Thoracic aorta (tissue), 2 donors: ENCODE measurements around the gene FBXO33. TPM values are rescaled to one million over a fixed set of nuclear protein-coding genes. Genes with fewer than 3 reads are reported as not detected.

Experiments used
- ATAC-seq: fragments of 150-250 bp; one replicate; pipeline ENCODE4 v1.8.0; 2017; ENCODE audit warnings: low read depth; ENCODE audit not compliant: insufficient number of reproducible peaks, low FRiP score
- DNase-seq: peaks from one replicate; pipeline ENCODE4 v3.0.0-alpha.2; 2020; ENCODE audit warnings: low spot score
- H3K27ac ChIP-seq, 2 donors: fragments of 200-600 bp; sonication (generic); 1 replicate in 1 of 2; 2 replicates in 1 of 2; pipeline ENCODE4 v1.5.1; 2016; ENCODE audit warnings: mild to moderate bottlenecking in 2 of 2, moderate library complexity in 2 of 2
- H3K27me3 ChIP-seq: fragments of 200-600 bp; sonication (generic); replicated peaks from 2 replicates; pipeline ENCODE4 v1.6.0; 2016; ENCODE audit warnings: mild to moderate bottlenecking; ENCODE audit not compliant: insufficient read depth
- H3K36me3 ChIP-seq: fragments of 200-600 bp; sonication (generic); one replicate; pipeline ENCODE4 v1.5.1; 2016
- H3K4me1 ChIP-seq, 2 donors: fragments of 200-600 bp; sonication (generic); 1 replicate in 1 of 2; 2 replicates in 1 of 2; pipeline versions ENCODE4 v1.5.1 to v1.6.0; 2016; ENCODE audit warnings: low read depth in 2 of 2, mild to moderate bottlenecking in 1 of 2; ENCODE audit not compliant: control insufficient read depth in 1 of 2
- H3K4me3 ChIP-seq: fragments of 200-600 bp; sonication (generic); 2 replicates; pipeline ENCODE4 v1.5.1; 2016; ENCODE audit warnings: mild to moderate bottlenecking
- H3K9me3 ChIP-seq: fragments of 200-600 bp; sonication (generic); 2 replicates; pipeline ENCODE4 v1.5.1; 2016
- total RNA-seq, 2 donors: library from RNA; depleted of rRNA; stranded (reverse); fragments of >200 nt; gene quantifications; one replicate each; pipeline versions ENCODE4 v1.1.0 to v1.2.3, GENCODE V29; 2016
- TF ChIP-seq, protein P1 (sequence below): fragments of 200-600 bp; sonication (generic); IDR thresholded peaks from one replicate; pipeline ENCODE4 v1.5.1; 2019; ENCODE audit warnings: antibody characterized with exemption

FBXO33 gene
- total RNA-seq, 2 donors from 2014 or later = 23.0 to 26.2 TPM

- Histone ChIP-seq H3K27ac (peak overlapping the region; percentile 82 to 86), H3K4me1 (peaks cover 20 to 52% of the 10 kb centered on the region in 2 donors), H3K9me3 (no peaks in the 10 kb centered on the region), H3K36me3 (no peaks in the 10 kb centered on the region), H3K4me3 (peak overlapping the region; percentile 44), H3K27me3 (no peaks in the 10 kb centered on the region)
- DNase-seq (no peak), ATAC-seq (no peak)
- TF ChIP-seq, protein P1, sequence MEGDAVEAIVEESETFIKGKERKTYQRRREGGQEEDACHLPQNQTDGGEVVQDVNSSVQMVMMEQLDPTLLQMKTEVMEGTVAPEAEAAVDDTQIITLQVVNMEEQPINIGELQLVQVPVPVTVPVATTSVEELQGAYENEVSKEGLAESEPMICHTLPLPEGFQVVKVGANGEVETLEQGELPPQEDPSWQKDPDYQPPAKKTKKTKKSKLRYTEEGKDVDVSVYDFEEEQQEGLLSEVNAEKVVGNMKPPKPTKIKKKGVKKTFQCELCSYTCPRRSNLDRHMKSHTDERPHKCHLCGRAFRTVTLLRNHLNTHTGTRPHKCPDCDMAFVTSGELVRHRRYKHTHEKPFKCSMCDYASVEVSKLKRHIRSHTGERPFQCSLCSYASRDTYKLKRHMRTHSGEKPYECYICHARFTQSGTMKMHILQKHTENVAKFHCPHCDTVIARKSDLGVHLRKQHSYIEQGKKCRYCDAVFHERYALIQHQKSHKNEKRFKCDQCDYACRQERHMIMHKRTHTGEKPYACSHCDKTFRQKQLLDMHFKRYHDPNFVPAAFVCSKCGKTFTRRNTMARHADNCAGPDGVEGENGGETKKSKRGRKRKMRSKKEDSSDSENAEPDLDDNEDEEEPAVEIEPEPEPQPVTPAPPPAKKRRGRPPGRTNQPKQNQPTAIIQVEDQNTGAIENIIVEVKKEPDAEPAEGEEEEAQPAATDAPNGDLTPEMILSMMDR = no peak
Measured at GRCh38 chr14:39376667-39377403, 55.4 kb downstream of the FBXO33 start.

- ATAC-seq (no peak), DNase-seq (no peak)
- Histone ChIP-seq H3K27ac (peak overlapping the region; percentile 82 to 86), H3K27me3 (no peaks in the 10 kb centered on the region), H3K4me3 (no peak overlapping the region), H3K9me3 (no peaks in the 10 kb centered on the region), H3K4me1 (peaks cover 17 to 37% of the 10 kb centered on the region in 2 donors), H3K36me3 (no peaks in the 10 kb centered on the region)
- TF ChIP-seq, protein P1 = no peak
Measured at GRCh38 chr14:39374851-39375250, 57.4 kb downstream of the FBXO33 start.

GRCh38 chr14:39372656-39373055 lies 59.6 kb downstream of the FBXO33 start:
- no peaks in the 10 kb centered on the region for H3K36me3 ChIP-seq
- H3K4me3 ChIP-seq = no peak overlapping the region
- DNase-seq = no peak
- peaks cover 15 to 34% of the 10 kb centered on the region in 2 donors for H3K4me1 ChIP-seq
- ATAC-seq = no peak
- H3K27ac ChIP-seq = no peak overlapping the region
- TF ChIP-seq, protein P1 = no peak
- H3K9me3 ChIP-seq = no peaks in the 10 kb centered on the region
- no peaks in the 10 kb centered on the region for H3K27me3 ChIP-seq

DNA sequence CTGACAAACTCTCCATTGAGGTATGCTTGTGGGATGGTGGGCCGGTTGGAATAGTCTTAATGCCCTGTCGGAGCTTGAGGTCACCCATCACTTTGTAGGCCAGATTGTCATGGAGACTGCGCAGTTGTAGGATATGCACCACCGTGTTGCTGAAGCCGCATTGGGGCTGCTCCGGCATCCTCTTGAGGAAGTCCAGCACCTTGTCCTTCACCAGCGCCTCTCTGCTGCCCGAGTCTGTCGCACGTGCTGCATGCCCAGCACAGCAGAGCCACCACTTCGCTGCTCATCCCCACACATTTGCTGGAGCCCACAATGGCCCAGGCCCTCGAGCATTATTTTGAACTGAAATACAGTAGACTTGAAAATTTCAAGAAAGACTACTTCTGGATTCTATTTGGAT lies 61.8 kb downstream of the FBXO33 start:
- Histone ChIP-seq H3K4me1 (peaks cover 4 to 14% of the 10 kb centered on the region in 2 donors), H3K4me3 (no peak overlapping the region), H3K27ac (no peak overlapping the region), H3K36me3 (no peaks in the 10 kb centered on the region), H3K27me3 (no peaks in the 10 kb centered on the region), H3K9me3 (no peaks in the 10 kb centered on the region)
- TF ChIP-seq, protein P1 = no peak
- no peak for DNase-seq
- no peak for ATAC-seq

DNA sequence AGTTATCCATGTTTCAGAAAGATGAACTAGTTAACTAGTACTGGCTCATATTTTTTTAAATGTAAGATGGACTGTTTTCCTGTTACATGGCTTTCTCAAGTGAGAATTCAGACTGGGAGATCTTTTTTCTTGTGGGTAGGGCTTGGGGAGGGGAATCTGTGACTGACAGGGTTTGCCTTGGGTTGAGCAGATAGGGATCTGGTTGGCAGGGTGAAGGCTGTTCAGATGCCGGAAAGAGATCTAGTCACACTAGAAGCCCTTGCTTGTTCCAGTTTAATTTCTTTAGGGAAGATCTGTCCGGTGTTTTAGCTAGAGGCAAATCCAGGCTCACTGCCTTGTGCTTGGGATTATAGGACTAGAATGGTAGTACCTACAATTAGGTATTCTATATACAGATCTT lies 63.2 kb downstream of the FBXO33 start:
- Histone ChIP-seq H3K27me3 (no peaks in the 10 kb centered on the region), H3K4me1 (peaks cover 0 to under 1% of the 10 kb centered on the region in 2 donors), H3K27ac (no peak overlapping the region), H3K4me3 (no peak overlapping the region), H3K9me3 (peaks cover 11% of the 10 kb centered on the region), H3K36me3 (no peaks in the 10 kb centered on the region)
- DNase-seq (no peak), ATAC-seq (no peak)
- TF ChIP-seq, protein P1 = no peak
